GM19438 (cell line): ENCODE results near the gene ZP1.
A peak's percentile ranks its signal among the peaks of the same experiment; 100 is the strongest.
"Not testable (repeated sequence)": the region's sequence is repeated elsewhere in the genome, so short reads cannot be mapped to it uniquely, and the experiment has no call there.

Experiments
- ATAC-seq: cut with Tn5 transposase; IDR thresholded peaks from one replicate; pipeline ENCODE4 v1.9.1; 2021; ENCODE audit warnings: low read depth; ENCODE audit not compliant: unreplicated experiment

The ZP1 gene

DNA sequence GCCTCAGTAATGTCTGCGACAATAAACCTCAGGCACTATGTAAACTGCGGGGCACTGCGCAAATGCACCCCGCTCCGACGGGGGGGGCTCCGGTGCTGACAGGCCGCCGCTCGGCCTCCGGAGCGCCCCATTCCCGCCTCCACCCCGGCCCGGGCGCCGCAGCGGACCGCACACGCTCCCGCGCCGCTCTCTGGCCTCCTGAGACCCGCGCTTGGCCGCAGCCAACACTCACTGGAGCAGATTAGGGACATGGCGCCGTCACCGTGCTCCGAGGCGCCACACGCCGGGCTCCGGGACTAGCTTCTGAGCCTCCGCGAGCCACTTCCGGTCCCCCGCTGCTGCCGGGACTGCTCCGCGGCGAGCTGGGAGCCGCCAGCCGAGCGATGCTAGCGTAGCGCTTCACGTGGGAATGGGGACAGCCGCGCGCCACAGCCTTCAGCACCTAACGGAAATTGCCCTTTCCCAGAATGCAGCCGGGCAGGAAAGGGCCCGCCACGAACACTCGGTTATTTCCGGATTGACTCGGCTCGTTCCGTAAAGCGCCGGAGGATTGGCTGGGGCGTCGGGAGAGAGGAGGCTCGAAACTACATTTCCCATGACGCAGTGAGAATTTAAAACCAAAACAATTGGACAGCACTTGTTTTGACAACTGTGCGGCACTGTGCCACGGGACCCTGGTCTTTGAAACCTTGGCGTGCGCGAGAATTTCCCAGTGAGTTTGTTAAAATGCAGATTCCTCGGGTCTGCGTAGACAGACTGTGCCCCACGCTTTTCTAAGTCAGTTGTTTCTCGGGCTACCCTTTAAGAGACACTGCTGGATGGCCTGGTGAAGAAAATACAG is 39.0 kb downstream of the ZP1 start, which contains the start of gene PRPF19:
PRPF19 (minus strand) TSS at position 454 of the 841 bp plus-strand sequence; CDS start at position 251, 203 bp downstream.
- ATAC-seq, result peak; percentile 63

DNA sequence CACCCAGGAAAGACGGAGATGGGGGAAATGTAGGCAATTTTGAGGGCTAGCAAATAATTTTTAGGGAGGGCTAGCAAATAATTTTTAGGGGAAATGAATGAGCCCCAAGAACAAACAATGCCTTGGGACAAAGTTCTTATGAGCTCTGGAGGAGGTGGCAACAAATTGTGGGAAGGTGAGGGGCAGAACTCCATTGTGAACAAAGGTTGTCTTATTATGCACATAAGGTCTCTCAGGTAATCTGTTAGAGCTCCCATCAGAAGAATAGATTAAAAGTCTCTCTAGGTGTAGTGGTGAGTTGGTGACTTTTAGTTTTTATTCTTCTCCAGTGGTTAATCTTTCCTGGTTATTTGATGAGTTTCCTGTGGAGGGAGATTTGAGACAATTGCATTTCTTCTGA is 41.5 kb downstream of the ZP1 start:
- ATAC-seq, result no peak

DNA sequence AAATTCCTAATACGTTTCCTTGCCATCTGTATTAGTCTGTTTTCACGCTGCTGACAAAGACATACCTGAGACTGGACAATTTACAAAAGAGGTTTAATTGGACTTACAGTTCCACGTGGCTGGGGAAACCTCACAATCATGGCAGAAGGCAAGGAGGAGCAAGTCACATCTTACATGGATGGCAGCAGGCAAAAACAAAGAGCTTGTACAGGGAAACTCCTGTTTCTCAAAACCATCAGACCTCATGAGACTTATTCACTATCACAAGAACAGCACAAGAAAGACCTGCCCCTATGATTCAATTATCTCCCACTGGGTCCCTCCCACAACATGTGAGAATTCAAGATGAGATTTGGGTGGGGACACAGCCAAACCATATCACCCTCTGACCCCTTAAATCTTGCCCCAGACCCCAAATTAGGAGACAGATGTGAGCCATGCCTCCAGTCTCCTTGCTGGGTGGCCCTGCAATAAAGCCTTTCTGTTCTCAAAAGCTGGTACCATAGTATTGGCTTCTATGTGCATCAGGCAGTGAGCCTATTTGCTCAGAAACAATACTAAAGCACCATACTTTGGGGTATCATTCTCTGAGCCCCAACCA is 42.4 kb downstream of the ZP1 start:
- not testable (repeated sequence) for ATAC-seq

DNA sequence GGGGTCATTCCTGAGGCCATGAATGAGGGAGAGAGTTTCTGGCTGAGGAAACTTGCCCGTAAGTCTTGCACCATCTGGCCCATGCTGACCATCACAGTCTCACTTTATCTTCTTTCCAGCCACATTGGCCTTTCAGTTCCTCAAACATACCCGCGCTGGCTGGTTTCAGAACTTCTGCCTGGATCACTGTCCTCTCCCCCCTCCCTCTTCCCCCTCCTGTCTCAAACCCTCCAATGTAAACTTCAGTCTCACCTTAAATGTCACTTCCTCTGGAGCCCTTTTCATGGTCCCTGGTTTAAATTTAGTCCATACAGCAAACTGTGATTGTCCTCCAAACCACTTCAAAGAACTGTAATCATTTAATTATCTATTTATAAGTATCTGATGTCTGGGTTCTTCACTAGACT is 42.9 kb downstream of the ZP1 start:
- peak; percentile 34 for ATAC-seq

DNA sequence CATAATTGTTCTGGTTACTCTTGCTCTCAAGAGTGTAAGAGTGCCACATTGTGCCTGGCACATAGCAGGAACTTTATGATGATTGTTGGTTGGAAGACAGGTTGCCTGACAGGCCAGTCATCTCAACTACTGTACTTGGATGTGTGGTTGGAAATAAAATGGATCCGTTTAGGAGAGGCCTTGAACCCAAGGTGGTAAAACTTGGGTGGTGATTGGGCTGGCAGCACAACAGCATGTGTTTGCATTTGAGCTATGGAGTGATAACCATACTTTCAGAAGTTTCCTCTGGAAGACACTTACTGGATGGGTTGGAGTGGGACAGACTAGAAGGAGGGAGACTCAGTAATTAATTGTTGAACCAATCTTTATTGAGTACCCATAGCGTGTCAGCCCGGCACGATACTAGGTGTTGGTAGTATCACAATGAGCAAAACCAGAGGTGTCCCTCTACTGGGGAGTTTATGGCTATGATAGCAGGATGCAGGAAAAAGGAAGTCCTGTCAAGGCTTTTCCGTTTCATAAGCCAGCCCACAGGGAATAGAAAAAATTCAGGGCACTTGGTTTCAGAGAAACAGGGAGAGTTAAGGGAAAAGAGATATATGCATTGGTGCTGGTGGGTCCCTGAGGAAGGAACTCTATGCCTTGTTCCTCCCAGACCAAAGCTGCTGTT is 43.5 kb downstream of the ZP1 start:
- no peak for ATAC-seq

DNA sequence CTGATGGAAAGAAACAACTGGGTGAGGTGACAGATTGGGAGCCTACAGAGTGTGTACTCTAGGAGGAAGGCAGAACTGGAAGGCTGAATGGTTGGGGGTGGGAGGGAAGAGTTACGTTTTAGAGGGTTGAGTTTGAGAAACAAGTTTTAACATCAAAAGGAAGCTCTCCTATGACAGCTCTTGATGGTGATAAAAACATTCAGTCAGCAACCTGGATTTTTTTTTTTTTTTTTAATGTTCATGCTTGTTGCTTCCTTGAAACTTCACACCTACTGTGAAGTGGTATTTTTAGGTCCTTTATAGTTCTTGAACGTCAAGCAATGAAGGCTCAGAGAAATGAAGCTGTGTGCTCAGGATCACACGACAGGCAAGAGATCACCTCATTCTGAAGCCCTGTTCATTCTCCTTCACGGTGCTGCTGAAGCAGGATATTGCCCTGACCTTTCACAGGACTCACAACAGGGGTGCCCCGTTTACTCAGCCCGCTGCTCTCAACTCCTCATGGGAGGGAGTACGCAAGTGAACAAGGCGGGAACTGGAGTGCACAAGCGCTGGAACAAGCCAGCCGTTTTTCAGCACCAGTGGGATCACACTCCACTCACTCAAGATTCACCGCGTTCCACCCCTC is 45.0 kb downstream of the ZP1 start:
- ATAC-seq, result no peak

DNA sequence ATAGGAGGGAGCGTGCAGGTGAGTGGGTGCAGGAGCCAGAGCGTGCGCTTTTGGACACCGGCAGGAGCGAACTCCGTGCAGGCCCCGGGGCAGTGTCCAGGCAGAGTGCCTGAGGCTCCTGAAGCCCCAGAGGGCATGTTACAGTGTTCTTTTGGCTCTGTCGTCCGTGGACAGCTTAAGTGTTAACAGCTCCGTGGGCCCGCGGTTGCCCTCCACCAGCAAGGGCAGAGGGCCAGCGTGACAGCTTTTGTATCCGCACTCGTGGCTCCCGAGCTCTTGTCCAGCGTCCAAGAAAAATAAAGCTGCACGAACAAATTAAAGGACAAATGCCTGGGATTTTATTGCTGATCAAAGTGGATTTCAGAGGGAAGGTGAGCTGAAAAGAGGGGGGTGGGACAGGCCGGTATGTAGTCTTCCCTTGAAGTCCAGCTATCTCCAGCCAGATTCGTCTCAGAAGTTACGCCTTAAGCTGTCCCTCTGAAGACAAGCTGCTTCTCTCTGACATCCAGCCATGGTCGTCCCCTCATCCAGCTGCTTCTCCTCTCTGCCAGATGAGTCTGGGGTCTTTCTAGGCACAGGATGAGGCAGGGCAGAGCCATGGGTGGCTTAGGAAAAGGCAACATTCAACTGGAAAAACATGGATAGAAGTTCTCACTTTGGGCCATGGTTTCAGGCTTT is 45.6 kb downstream of the ZP1 start:
- no peak for ATAC-seq

DNA sequence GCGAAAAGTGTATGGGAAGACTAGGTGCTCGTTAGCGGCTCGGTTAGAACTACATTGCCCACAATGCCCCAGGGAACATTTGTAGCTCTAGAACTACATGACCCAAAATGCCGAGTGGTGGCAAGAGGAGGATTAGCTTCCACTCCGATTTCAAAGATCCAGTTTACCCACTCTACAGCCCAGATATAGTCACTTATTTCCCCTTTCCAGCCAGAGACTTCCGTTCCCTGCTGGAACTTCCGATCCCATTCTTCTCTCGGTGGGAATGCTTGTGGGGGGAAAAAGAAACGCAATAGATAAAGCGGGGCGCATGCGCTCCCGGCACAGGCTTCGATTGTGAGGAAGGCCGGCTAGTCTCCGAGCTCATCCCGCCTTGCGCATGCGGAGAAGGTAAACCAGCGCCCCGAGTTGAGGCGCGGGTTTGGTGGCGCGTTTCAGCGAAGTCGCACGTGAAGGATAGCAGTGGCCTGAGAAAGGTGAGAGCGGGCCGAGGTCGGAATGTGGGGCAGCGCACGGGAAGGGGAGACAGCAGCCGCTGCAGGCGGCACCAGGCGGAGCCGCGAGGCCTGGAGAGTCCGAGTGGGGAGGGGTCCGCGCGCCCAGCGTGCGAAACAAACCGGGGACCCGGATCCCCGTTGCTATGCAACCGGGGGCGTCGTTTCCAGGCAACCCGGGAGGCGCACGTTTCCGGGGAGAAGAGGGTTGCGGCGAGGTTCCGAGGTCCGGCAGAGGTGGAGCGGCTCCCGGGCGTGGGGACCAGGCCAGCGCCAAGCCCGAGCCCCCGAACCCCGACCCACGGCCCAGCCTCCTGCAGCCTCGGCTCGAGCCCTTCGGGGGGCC is 46.7 kb downstream of the ZP1 start, which contains the start of gene TMEM109:
TMEM109 (plus strand) TSS at position 366 of the 840 bp plus-strand sequence. CDS start 5,536 bp downstream, outside the sequence.
- ATAC-seq, result peak; percentile 41

DNA sequence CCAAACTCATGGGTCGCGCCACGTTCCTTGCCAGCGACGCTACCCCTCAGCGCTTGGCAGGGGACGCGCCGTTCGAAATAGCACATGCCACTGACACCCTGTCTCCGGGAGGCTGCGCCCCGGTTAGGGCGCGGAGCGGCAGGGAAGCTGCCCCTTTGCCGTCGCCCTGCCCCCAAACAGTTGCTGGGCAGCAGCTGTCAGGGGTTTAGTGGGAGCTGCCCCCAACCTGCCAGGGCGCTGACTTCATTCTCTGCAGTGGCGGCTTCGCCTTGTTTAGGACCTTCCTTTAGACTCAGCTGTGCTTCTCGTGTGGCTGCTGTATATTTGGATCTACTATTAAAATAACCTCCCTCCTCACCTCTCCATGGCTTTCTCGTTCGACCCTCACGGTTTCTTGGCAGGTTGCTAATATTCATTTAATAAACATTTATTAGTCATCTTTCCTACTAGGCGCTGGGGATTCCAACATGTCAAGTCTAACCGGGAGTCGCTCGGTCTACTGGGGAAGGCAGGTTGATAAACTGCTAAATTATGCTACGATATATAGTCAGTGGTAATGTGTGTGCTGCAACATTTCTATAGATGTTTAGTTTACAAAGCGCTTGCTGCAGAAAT is 47.4 kb downstream of the ZP1 start:
- ATAC-seq, result no peak

DNA sequence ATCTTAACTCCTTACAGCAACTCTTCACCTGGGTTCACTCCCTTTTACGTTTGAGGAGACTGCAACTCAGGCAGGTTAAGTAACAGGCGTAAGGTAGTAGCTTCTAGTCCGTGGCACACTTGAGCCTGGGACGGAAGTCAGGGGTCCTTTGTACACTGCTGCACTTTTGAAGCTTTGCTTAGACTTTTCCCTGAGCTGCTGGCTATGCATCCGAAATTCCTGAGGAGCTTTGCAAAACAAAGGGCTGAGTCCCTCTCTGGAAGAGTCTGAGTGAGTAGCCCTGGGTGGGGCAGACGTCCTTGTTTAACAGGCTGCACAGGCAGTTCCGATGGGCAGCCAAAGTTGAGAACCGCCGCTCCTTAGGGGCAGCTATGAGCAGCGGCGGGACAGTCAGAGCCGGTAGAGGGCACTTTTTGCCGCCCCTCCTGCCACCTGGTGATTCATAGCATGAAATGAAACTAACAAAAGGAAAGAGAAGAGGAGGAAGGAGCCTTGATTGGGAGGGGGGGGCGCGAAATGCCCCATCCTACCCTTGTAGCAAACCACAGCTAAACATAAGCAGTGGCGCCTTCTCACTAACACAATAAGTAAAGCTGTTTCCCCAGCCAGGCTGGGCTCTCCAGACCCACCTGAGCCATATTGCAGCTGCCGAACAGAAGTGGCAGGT is 48.0 kb downstream of the ZP1 start:
- ATAC-seq, result peak; percentile 48

DNA sequence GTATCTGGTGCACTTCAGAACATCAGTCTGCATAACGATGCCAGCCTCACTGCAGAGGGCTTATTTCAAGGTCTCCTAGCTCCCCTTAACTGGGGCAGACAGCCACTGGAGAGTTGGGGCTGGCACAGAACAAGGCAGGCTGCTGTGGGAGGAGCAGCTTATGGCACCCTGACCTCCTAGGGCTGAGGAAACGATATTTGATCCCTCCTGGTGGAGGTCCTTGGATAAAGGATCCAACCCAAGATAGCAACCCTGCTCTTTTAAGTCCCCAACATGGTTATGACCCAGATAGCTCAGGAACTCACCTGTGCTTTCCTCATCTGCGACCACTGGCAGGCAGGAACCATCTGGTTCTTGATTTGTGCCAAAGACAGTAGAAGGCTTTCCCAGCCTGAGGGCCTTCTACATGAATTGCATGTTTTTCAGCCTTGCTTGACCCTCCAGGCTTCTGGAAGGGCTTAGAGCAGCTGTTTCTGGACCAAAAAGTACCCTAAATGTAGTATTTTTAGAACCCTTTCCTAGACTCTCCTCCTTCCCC is 49.4 kb downstream of the ZP1 start:
- ATAC-seq, result no peak

DNA sequence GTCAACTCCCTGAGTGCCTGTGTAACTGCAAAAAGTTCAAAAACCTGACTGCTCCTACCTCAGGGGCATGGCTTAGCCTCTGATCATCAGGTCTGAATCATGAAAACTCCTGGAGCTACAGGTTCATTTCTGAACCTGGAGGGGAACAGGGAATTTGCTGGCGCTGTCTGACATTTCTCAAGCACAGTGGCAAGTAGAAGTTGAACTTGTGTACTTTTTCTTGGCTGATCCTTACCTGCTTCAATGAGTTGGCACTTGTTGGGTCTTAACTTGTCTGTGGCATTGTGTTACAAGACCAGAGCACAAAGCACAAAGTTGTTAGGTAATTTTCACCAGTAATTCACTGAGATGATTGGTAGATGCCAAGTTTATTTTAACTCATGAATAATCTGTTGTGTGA is 49.9 kb downstream of the ZP1 start:
- ATAC-seq, result no peak

DNA sequence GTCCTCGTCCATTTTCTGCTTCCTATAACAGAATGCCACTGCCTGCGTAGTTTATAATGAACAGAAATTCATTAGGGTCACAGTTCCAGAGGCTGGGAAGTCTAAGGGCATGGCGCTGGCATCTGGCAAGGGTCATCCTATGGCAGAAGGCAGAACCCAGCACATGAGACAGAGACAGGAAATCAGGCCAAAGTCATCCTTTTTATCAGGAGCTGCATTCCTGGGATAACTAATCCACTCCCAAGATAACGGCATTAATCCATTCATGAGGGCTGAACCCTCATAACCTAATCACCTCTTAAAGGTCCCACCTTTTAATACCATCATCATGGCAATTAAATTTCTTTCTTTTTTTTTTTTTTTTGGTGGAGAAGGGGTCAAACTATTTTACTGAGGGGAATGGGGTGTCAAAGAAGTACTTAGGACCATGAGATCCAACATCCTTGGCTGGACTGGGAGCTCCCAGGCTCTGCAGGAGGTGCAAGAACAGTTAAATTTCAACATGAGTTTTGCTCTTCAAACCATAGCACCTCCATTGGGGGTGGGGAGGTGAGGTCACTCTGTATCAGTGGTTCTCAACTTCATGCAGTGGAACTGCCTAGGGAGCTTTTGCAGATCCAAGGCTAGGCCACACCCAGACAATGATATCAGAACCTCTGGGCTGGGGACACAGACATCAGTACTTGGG is 51.1 kb downstream of the ZP1 start:
- ATAC-seq, result no peak

DNA sequence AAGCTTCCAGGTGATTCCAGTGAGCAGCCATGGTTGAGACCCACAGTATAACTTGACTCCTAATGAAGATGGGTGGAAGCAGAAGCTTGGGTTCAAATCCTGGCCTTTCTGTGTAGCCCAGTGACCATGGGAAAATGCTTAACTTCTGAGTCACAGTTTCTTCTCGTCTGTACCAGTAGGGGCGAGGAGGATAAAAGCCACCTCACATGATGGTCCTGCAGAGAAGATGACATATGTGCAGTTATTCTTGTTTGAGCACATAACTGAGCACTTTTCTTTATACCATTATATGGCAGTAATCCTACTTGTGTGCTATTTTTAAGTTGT is 51.6 kb downstream of the ZP1 start:
- ATAC-seq, result no peak

DNA sequence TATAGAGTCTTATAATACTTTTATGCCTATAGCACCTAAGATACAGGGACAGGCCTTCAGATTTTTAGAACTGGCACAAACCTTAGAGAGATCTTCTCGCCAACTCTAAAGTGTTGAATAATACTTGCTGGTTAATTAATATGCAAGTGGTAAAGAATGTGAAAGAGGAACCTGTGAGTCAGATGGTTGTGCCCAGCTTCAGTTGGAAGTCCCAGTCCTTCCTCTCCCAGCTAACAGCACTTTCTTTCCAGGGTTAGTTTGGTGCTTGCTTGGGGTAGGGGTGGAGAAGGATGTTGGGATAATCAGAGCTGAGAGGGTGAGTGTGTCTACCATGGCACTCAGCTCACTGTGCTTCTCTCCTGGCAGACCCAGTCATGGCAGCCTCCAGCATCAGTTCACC is 52.0 kb downstream of the ZP1 start:
- no peak for ATAC-seq

DNA sequence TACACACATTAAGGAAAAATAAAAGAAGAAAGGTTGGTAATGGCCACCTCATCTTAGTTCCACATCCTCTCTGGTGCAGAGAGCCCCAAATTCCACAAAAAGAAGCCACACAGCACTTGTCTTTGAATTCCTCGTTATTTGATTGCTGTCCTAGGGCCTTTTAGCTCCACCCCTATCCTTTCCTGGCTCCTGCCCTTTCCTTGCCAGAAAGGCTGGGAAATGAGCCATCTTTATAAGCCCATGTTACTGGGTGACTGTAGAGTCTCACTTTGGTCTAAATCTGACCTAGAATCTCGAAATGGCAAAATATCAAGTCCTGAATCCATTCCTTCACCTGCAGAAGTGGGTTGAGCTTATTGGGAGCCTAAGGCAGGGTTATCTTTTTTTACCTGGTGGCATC is 52.6 kb downstream of the ZP1 start:
- no peak for ATAC-seq

DNA sequence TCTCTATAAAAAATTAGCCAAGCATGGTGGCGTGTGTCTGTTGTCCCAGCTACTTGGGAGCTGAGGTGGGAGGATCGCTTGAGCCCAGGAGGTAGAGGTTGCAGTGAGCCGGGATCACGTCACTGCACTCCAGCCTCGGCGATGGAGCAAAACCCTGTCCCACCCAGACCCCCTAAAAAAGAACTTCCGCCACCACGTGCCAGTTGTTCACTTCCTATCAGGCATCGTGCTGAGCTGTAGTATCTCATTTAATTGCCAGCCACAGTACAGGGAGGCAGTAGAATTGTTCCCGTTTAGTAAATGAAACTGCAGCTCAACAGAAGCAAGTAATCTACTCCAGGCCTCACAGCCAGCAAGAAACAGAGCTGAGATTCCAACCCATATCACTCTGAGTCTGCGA is 53.9 kb downstream of the ZP1 start:
- ATAC-seq, result no peak

DNA sequence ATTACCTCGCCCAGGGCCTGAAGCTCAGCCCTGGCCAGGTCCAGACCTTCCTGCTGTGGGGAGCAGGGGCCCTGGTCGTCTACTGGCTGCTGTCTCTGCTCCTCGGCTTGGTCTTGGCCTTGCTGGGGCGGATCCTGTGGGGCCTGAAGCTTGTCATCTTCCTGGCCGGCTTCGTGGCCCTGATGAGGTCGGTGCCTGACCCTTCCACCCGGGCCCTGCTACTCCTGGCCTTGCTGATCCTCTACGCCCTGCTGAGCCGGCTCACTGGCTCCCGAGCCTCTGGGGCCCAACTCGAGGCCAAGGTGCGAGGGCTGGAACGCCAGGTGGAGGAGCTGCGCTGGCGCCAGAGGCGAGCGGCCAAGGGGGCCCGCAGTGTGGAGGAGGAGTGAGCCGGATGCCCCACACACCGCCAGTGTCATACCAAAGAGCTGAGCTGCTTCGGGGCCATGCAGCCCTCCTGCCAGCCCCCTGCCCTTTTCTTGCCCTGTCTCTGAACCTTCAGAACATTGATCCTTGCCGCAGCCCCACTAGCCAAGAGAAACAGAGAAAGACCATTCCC is 54.5 kb downstream of the ZP1 start:
- no peak for ATAC-seq
